Stimulated activated CD4-positive, alpha-beta T cell treated with anti-CD3 and anti-CD28 coated beads, Interleukin-4, amount 100 ng/mL, for 48 hours (primary cell): Measurements from ENCODE around the gene ADARB1.

Experiments
- DNase-seq, 2 donors: peaks; one replicate each; pipeline ENCODE4 v3.0.0-alpha.2; 2020; ENCODE audit warnings: low read depth in 2 of 2

ADARB1 gene

GRCh38 chr21:45093035-45093532 lies 18.7 kb downstream of the ADARB1 start:
- no peak for DNase-seq

- DNase-seq: no peak
Measured at GRCh38 chr21:45094412-45094811, 20.0 kb downstream of the ADARB1 start.

GRCh38 chr21:45095505-45095904 lies 21.1 kb downstream of the ADARB1 start:
- DNase-seq: no peak

DNA sequence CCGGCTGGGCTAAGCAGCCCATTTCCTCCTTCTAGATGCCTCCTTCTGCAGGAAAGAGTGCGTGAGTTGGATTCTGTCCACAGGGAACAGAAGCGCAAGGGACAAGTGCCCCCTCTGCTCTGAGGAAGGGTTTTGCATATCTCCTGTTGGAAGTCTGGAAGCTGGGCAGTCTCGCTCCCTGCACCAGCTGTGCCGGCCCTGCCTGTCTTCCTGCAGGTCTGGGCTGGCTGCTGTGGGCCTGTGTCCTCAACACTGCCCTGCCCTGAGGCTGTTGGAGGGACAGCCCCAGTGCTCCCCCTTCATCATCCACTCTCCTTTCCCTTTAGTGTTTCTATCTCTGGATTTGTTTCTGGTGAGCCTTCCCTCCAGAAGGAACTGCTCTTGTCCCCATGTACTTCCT lies 21.8 kb downstream of the ADARB1 start:
- DNase-seq: no peak

DNA sequence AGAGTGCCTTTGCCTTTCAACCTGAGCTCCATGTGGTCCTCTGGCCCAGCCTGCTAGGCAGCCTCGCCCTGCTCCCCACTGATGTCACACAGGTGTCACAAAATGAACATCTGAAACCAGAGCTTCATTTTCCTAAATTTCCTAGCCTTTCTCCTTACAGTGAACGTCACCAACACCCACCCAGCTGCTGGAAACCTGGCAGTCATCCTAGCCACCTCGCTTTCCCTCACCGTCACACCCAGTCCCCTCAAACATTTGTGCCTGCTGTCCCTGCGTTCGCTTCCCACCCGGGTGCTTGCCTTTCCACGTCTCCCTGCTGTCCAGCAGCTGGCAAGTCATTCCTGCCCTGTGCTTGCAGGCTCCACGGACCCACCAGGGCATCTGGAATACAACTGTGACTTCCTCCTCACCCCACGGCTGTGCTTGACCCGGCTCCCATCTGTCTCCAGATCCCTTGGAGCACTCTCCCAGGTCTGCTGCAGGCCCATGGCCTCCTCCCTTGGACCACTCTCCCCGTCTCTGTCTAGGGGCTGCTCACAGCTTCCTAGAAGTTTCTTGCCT lies 23.5 kb downstream of the ADARB1 start:
- no peak for DNase-seq

GRCh38 chr21:45098867-45099266 lies 24.5 kb downstream of the ADARB1 start:
- no peak for DNase-seq

- no peak for DNase-seq
Measured at GRCh38 chr21:45099571-45099970, 25.2 kb downstream of the ADARB1 start.

- no peak for DNase-seq
Measured at GRCh38 chr21:45100866-45101265, 26.5 kb downstream of the ADARB1 start.

GRCh38 chr21:45102391-45102932 lies 28.1 kb downstream of the ADARB1 start:
- DNase-seq: no peak

DNA sequence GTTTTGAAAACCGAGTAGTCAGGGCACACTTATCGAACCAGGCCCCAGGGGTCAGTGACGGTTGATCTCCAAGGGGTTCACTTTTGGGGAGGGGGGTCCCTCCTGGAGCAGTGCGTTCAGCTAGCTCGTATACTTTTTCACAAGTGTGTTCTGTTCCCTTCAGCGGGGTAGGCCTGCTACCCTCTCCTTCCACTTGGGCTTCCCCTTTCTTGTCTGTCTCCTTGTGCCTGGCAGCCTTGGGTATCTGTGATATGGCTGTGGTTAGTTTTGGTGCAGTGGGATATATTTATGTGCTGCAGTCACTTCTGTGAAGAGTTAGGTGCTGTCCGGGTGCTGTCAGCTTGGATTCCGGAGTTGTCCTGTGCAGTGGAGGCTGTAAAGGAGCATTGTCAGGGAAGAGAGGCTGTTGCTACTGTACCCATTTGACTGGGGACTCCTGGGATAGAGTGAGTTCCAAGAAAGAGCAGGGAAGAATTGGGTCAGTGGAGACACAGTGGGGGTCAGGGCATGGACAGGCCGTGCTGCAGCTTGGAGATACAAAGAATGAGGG lies 29.7 kb downstream of the ADARB1 start:
- no peak for DNase-seq

- no peak for DNase-seq
Measured at GRCh38 chr21:45104560-45104959, 30.2 kb downstream of the ADARB1 start.

GRCh38 chr21:45105906-45106485 lies 31.6 kb downstream of the ADARB1 start:
- no peak for DNase-seq

DNA sequence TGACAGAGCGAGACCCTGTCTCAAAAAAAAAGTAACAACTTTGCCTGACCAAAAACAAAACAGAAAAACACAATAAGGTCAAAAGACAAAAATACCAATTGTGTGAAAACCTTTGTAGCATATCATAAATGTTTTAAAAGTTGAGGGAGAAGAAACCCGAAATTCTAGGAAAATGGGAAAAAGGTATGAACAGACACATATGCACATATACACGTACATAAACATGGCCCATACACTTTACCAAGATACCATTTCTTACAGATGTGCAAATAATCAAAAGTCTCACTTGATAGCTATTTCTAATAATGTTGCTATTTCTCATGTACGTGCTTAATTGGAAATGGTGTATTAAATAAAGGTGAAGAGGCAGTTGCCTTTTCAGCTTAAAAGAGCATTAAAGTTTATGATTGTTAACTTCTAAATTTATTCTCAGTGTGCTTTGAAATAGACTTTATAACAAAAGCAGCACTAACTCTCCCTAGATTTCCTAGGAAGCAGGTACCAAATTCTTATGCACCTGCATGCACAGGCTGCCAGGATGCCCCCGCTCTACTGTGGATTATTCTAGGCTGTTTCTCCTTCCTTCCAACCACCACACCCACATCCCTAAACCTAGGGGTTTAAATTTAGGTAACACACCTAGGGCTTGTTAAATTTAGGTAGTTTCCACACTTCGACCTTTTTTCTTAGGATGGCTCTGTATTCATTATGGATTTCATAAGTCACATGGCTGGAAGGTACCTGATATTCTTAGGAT lies 33.8 kb downstream of the ADARB1 start:
- DNase-seq: no peak

GRCh38 chr21:45108808-45109781 lies 34.7 kb downstream of the ADARB1 start:
- no peak for DNase-seq

DNA sequence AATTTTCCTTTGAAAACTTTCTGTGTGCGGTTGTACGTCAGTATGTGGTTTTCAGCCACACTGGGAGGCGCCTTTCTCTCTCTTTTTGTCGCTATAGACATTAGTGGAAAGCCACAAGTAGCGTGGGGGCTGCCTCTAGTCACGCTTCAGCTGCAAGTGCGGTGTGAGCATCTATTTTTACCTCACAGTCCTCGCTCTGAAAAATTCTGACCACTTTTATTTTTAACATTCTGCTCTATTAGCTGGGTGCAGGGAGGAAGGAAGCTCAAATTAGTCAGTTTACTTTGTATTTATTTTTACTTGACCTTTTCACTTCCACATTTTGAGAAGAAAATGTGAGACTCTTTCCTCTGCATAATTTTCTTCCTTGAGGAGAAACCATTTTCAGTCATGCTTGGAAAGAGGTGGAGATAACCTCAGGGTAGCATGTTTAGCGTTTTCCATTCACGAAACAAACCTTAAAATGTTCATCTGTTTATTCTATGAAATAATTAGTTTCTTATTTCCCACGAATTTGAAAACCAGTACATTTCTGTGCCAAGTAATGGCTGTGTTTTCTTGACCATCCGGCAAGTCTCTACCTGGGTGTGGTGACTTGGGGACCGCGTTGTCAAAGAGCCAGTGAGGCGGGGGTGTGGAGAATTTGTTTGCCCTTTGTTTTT lies 35.6 kb downstream of the ADARB1 start:
- DNase-seq: peak in 1 of 2 donors; percentile 42

- no peak for DNase-seq
Measured at GRCh38 chr21:45110873-45111624, 36.7 kb downstream of the ADARB1 start.

DNA sequence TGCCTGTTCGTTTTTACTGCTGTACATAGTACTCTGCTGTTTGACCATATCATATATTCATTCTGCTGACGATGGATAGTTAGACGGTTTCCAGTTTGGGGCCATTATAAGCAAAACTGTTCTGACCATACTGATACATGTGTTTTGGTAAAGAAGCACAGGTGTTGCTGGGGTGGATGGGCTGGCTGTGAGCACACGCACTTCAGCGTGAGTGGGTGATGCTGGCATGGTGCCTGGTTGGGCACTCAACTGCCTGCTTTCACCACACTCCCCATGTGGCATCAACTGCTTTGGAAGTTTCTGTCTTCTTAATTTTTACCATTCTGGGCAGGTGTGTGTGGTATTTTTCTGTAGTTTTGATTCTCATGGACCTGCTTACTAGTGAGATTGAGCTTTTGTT lies 37.3 kb downstream of the ADARB1 start:
- no peak for DNase-seq

- DNase-seq: no peak
Measured at GRCh38 chr21:45112371-45112770, 38.0 kb downstream of the ADARB1 start.

- DNase-seq: no peak
Measured at GRCh38 chr21:45113543-45113942, 39.2 kb downstream of the ADARB1 start.

- no peak for DNase-seq
Measured at GRCh38 chr21:45114072-45114471, 39.7 kb downstream of the ADARB1 start.
